OCI-LY1 (cell line): ENCODE measurements around the gene VMP1.

Experiments
- EZH2 ChIP-seq: fragments of 200-600 bp; sonication (generic), shearing (Covaris generic); IDR thresholded peaks from 2 replicates; pipeline ENCODE4 v1.8.0; 2017; ENCODE audit warnings: borderline replicate concordance, mixed run types, mild to moderate bottlenecking, antibody characterized with exemption, low read length, moderate library complexity, mixed read lengths
- TF ChIP-seq, protein P1 (sequence below): fragments of 200-600 bp; sonication (generic), shearing (Covaris generic); IDR thresholded peaks from 2 replicates; pipeline ENCODE4 v1.5.1; 2017; ENCODE audit warnings: mild to moderate bottlenecking, antibody characterized with exemption, low read length, moderate library complexity, mixed read lengths

DNA sequence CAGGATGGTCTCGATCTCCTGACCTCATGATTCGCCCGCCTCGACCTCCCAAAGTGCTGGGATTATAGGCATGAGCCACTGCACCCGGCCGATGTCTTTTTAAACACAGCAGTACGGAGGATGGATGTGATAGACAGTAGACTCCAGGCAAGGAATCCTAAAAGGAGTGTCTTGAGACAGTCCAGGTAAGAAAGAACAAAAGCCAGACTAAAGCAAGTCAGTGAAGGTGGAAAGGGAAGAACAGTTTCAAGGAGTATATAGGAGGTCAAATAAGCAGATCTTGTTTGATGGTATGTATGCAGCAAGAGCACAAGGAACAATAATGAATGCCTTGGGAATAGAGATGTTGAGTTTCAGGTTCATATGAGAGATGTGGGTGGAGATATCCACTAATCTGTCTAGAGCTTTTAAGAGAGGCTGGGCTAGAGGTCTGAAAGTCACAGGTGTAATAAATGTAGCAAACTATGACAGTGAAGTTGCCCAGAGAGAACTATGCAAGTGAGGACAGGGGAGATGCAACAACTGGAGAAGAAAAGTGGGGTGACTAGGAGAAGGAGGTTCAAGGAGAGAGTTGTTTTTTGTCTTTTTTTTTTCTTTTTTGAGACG, 180.8 kb downstream of the VMP1 start:
- TF ChIP-seq, protein P1, sequence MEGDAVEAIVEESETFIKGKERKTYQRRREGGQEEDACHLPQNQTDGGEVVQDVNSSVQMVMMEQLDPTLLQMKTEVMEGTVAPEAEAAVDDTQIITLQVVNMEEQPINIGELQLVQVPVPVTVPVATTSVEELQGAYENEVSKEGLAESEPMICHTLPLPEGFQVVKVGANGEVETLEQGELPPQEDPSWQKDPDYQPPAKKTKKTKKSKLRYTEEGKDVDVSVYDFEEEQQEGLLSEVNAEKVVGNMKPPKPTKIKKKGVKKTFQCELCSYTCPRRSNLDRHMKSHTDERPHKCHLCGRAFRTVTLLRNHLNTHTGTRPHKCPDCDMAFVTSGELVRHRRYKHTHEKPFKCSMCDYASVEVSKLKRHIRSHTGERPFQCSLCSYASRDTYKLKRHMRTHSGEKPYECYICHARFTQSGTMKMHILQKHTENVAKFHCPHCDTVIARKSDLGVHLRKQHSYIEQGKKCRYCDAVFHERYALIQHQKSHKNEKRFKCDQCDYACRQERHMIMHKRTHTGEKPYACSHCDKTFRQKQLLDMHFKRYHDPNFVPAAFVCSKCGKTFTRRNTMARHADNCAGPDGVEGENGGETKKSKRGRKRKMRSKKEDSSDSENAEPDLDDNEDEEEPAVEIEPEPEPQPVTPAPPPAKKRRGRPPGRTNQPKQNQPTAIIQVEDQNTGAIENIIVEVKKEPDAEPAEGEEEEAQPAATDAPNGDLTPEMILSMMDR, result no peak
- TF ChIP-seq EZH2, result no peak
